GM12865 (cell line): ENCODE data around the gene CLDN15.

Experiments used
- DNase-seq: peaks from one replicate; pipeline ENCODE4 v3.0.0; 2010; ENCODE audit warnings: low read depth
- H3K4me3 ChIP-seq: 2 replicates; pipeline ENCODE4 v1.5.1; 2011; ENCODE audit warnings: mild to moderate bottlenecking, low read depth, low read length, control low read depth
- CTCF ChIP-seq: IDR thresholded peaks from 2 replicates; pipeline ENCODE4 v1.5.1; 2011; ENCODE audit warnings: low read length, control low read depth, low read depth, inconsistent platforms; ENCODE audit not compliant: insufficient read depth; ENCODE audit errors: missing control alignments

CLDN15 gene

GRCh38 chr7:101236292-101236835 is 1.2 kb downstream of the CLDN15 start:
- no peak for TF ChIP-seq CTCF
- H3K4me3 ChIP-seq: no peak overlapping the region

GRCh38 chr7:101235522-101235921 is 2.1 kb downstream of the CLDN15 start:
- no peak for TF ChIP-seq CTCF
- no peak overlapping the region for H3K4me3 ChIP-seq
- no peak for DNase-seq

More at GRCh38 chr7:101236292-101236835, 1.2 kb downstream of the CLDN15 start:
- no peak for DNase-seq

GRCh38 chr7:101235050-101235449 is 2.6 kb downstream of the CLDN15 start:
- no peak overlapping the region for H3K4me3 ChIP-seq
- TF ChIP-seq CTCF: peak; percentile 2
- DNase-seq: no peak

- no peak overlapping the region for H3K4me3 ChIP-seq
- no peak for TF ChIP-seq CTCF
- no peak for DNase-seq
Observed at GRCh38 chr7:101234636-101235035, 3.0 kb downstream of the CLDN15 start.

GRCh38 chr7:101233907-101234547 is 3.6 kb downstream of the CLDN15 start:
- no peak for TF ChIP-seq CTCF
- DNase-seq: no peak
- H3K4me3 ChIP-seq: no peak overlapping the region

GRCh38 chr7:101232141-101232850 is 5.3 kb downstream of the CLDN15 start:
- DNase-seq: no peak
- no peak for TF ChIP-seq CTCF
- no peak overlapping the region for H3K4me3 ChIP-seq
